ENCODE data around the gene RAD54L.

RAD54L gene

DNA sequence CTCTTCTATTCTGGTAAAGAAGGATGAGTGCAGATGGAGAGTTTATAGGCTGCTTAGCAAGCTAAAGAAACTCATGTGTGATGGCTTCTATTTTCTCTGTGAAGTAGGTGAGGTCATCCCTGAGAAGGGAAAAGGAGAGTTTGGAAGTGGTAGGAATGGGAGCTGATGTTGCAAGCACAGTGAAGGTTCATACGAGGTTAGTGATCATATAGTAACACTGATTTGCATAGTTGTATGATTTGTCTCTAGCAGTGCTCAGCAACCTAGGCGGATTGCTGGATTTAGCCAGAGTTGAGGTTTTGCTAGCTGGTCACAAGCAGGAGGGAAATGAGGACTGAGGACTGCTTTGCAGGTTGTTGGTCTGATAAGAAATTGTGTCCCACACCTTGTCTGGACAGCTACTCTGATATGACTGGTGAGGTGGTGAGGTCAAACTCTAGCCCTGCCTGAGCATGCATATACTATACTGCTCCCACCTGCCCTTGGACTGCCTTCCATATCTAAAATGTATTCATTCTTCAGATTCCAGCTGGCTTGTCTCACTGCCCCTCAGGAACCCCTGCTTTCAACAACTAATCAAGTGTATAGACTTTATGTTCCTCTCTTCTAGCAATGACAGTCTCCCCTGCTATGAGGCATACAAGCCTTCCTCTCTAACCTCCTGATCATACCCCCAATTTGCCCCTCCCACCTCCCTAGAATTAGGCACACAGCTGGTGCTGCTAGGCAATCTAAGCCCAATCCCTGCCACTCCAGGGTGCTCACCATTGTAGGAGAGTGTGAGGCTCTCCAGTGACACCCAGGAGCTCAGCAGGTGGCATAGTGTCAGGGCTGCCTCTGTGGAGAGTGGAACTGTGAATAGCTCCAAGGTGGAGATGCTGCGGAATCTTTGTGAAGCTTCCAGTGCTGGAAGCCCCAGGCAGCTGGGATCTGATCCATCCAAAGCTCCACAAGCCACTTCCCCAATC is 37.3 kb downstream of the RAD54L start:
- no peak for DNase-seq (ENCODE audit: low read depth in 2 of 2, low spot score in 1 of 2)

DNA sequence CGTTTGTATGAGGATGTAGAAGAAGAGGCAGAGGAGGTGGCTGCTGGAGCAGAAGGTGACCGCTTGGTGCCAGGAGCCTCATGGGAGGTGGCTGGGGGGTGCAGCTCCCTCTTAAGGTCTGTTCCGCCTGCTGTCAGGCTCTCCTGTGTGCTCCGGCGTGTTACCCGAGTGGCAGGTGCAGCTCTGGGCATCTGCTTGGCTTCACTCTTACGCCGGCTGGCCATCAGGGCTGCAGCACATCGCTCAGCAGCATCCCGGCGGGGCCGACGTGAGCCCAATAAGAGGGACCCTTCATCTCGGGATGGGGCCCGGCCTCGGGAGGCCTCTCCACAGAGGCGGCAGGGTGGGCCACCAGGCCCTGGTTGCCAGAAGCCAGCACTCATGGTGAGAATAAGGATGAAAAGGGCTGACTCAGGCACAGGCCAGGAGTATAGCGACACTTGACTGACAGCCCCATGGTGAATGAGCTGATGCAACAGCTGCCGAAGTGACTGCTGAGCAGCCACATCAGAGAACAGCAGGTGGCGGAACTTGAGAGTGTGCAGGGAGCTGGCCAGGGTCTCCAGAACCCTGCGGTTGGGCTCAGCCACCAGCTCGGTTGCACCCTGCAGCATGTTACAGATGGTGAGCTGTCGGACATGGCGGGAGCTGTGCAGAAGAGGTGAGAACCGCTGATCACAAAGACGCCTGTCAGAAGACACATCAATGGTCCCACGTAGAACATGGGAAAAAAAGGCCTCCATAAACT is 38.3 kb downstream of the RAD54L start:
- no peak for DNase-seq (ENCODE audit: low read depth in 2 of 2, low spot score in 1 of 2)

DNA sequence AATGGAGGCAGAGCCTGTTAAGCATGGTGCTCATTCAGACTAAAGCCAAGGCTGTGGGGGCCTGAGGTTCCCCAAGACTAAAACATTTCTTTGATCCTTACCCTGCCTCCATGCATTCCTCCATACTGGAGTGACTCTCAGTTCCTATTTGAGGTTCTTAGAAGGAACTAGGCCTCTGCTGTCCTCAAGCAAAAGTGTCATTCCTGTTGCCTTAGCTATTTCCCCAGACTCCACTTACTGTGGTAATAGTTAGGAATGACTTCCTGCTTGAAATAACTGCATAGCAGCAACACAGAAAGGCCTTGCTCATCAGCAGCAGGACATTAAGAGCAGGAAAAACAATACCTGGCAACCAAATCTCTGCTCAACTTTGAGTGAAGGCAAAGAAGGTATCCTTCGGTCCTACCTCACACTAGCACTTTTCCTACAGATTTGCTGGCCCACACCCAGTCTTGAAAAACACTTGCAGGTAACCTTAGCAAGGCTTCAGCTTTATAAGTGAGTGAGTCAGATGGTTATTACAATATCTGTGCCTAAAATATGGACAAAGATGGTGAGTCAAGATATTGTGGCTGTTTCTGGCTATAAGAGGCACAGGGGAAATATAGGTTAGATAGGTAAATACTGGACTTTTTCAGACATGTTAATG is 41.0 kb downstream of the RAD54L start:
- no peak for DNase-seq (ENCODE audit: low read depth in 2 of 2, low spot score in 1 of 2)

DNA sequence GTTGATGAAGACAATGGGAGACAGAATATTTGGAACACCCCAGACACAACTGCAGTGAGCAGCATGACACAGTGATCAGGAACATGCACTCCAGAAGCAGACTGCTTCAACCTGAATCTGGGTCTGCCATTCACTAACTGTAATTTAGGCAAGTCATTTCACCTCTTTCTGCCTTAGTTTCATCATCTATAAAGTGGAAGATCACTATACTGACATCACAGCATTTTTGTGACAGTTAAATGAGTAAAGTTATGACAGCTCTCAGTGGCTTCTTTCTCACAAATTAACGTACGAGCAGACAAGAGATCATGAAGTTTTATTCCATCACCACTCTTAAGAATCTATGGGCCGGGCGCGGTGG is 41.6 kb downstream of the RAD54L start:
- DNase-seq (ENCODE audit: low read depth in 2 of 2, low spot score in 1 of 2), result no peak

DNA sequence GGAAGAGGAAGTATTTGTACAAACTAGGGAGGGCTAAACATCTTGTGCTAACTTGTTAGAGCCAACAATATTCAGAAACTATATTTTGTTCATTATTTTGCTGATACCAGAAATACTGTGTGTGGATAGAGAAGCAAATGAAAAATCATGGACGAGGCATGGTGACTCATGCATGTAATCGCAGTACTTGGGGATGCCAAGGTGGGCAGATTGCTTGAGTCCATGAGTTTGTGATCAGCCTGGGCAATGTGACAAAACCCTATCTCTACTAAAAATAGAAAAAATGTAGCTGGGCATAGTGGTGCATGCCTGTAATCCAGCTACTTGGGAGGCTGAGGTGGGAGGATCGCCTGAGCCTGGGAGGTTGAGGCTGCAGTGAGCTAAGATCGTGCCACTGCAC is 42.4 kb downstream of the RAD54L start:
- no peak for DNase-seq (ENCODE audit: low read depth in 2 of 2, low spot score in 1 of 2)

DNA sequence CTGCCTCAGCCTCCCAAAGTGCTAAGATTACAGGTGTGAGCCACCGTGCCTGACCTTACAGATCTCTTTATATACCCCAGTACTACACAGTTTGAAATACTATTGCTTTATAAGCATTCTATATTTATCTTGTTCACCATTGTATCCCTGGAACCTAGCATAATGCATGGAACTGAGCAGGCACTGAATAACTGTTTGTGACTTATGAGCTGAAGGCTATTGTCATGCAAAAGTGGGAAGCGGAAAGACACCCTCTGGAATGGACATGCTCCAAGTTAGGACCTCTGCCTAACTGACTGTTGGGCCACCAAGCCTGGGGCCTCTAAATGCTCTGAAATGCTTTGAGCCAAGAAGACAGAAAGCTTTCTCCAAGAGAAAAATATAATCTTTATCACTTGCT is 47.7 kb downstream of the RAD54L start:
- DNase-seq (ENCODE audit: low read depth in 2 of 2, low spot score in 1 of 2), result no peak

DNA sequence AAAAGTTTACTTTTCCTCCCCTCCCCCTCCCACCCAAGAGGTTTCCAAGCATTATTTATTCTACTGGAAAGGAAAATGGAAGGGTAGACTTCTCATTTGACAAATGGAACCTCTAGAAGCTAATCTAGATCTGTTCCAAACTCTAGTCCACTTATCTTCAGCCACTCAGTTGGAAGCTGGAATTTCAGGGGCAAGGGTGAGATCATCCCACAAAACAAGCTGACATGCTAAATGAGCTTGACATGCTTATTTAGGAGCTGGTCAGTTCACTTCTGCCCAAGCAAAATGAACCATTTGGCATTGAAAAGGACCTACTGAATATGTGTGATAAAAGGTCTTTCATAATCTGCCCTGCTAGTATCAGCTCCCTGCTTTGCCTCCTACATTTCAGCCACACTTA is 50.8 kb downstream of the RAD54L start:
- DNase-seq (ENCODE audit: low read depth in 2 of 2, low spot score in 1 of 2), result no peak

DNA sequence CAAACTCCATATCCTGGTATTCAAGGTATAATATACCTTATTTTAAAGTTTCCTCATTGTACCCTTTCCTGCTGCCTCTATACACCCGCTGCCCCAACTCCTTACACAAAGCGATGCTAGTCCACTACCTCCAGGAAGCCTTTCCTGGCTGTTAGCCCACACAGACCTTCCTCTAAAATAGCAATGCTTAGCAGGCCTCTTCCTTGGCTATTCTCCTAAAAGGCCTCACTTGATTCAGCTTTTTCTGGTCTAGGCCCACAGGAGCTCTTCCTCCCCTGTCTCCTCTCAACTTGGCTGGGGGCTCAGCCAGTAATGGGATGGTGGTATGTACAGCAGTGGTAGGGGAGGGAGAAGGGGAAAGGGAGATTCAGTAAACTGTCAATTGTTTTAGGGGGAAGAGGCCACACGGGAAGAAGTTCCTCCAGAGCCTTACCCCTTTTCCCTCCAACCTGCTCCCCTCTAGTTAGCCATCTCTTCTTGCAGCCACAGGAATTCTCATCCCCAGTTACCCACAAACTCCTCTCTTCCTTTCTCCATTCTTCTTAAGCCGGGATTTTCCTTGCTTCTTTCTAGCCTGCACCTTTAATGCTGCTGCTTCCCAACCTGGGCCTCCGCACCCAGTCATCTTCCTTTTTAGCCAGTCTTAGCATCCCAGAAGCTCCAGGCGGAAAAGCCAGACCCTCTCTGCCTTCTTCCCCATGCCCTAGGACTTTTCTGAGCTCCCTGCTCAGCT is 53.3 kb downstream of the RAD54L start:
- DNase-seq (ENCODE audit: low read depth in 2 of 2, low spot score in 1 of 2), result no peak

DNA sequence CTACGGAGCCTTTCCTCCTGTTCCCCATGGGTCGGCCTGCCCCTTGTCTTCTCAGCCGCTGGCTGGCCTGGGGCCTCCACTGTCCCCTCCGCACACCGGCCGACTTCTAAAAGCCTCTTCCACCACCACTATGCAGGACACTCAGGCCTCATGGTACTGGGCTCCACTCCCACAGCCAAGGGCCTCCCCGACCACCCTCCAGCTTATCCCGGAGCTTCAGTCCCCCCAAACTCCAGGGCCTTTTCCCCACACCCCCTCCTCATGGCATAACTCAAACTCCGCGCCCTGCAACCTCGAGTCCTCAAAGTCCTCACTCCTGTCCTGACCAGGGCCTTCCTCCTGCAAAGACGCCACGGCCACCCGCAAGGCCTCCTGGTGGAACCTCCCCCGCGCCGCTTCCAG is 53.8 kb downstream of the RAD54L start:
- no peak for DNase-seq (ENCODE audit: low read depth in 2 of 2, low spot score in 1 of 2)

DNA sequence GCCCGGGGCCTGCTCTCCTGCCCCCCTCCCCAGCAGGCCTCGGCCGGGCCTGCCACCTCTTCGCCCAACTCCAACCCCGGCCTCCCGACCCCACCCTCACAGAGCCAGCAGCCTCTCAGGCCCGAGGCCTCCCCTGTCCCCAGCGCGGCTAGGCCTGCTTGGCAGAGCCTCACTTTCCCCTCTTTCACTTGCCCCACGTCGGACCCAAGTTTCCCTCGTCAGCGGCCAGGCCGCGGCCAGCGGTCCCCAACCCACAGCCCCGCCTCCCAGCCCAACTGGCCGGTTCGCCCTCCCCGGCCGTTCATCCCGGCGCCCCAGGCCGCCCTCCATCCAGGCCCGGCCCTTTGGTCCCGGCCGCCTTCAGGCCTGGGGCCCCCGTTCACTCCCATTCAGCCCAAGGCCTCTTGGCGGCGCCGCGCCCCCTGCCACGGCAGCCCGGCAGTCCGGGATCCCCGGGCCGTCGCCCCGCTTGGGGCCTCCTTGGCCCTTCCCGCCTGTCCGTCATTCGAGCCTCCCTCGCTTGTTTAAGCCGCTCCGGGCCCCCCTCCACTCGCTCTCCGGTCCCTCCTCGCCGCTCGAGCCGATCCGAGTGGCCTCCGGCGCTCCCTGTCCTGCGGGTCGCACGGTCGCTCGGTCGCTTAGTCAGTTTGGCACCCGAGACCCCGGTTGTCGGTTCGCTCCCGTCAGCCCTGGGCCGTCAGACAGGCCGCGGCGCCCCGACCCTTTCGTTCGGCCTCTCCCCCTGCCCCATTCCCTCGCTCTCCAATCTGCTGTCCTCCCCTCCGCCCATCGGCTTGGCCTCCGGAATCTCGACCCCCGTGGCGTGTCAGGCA is 54.5 kb downstream of the RAD54L start:
- DNase-seq (ENCODE audit: low read depth in 2 of 2, low spot score in 1 of 2), result peak in 1 of 2 donors; percentile 10

DNA sequence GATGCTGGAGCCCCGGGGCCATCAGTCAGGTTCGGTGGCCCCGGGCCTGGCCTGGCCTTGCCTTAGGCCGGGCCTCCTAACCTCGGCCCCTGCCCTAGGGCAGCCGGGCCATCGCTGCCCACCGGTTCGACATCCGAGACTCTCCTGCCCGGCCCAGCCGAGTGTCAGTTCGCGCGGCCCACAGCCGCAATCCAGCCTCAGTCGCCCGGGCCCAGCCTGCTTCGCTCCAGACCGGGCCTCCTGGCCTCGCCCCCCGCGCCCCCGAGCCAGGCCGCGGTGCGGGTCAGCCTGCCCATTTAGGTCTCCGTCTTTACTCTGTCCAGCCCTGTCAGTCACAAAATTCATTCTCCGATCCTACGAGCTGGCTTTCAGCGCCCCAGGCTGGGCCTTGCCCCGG is 55.1 kb downstream of the RAD54L start:
- DNase-seq (ENCODE audit: low read depth in 2 of 2, low spot score in 1 of 2), result peak in 1 of 2 donors; percentile 6

DNA sequence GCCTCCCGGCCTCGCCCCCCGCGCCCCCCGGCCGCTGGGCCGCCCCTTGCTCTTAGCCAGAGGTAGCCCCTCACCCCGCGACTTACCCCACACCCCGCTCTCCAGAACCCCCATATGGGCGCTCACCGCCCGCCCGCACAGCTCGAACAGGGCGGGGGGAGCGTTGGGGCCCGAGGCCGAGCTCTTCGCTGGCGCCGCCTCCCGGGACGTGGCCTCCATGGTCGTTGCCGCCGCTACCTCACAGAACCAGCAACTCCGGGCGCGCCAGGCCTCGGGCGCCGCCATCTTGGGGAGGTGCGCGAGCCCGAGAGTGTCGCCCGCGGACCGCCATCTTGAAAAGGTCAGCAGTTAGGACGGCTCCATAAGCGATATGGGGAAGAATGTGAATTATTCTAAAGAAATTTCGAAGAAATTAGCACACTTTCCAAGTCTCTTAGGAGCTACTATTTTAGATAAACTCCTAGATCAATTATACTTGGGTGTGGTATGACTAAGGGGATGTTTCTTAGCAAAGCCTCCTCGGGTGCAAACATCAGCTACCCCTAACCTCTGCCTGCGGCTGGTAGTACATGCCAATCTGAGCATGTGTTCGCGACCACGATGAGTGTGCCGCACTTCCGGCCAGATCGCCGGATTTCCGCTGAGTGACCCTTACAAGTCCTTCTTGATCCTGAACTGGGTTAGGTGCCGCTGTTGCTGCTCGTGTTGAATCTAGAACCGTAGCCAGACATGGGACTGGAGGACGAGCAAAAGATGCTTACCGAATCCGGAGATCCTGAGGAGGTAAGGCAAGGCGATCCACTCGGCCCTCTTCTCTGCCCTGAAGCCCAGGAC is 55.7 kb downstream of the RAD54L start, which contains the start of the genes LRRC41 and UQCRH:
TSS of gene LRRC41 (minus strand) at position 579 of the 834 bp plus-strand sequence. CDS start at position 285, 294 bp downstream.
TSS of gene UQCRH (plus strand) at position 661 of the 834 bp plus-strand sequence. CDS start at position 730, 69 bp downstream.
- DNase-seq (ENCODE audit: low read depth in 2 of 2, low spot score in 1 of 2), result peak; percentile 79 to 86

DNA sequence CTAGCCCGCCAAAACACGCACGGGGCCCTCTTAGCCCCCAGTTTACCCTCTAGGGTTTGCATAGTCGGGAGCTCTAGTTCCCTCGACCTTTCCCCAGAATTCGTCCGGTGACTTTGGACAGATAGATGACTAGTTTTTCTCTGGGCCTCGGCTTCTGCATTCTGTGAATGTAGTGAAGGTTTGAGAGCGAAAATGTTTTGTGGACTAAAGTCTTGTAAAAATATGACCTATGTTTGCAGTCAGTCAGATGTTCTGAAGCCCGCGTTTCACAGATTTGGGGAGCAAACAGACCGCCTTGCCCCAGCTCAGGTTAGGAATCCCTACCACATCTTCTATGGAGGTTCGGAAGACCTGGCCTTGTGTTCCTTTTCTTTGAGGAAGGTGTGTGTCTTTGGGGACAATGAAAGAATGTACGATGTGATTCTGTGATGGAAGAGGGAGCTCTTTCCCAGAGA is 56.3 kb downstream of the RAD54L start:
- no peak for DNase-seq (ENCODE audit: low read depth in 2 of 2, low spot score in 1 of 2)

DNA sequence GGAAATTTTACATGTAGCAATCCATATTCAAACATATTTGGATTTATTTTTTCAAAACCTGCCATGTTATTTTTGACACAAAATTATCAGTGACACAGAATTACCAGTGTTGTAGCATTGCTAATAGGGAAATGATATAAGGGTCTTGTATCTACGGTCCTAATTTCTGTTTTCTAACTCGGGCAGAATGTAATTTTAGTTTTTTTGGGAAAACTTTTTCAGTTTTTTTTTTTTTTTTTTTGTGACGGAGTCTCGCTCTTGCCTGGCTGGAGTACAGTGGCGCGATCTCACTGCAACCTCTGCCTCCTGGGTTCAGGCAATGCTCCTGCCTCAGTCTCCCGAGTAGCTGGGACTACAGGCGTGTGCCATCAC is 58.6 kb downstream of the RAD54L start:
- no peak for DNase-seq (ENCODE audit: low read depth in 2 of 2, low spot score in 1 of 2)

DNA sequence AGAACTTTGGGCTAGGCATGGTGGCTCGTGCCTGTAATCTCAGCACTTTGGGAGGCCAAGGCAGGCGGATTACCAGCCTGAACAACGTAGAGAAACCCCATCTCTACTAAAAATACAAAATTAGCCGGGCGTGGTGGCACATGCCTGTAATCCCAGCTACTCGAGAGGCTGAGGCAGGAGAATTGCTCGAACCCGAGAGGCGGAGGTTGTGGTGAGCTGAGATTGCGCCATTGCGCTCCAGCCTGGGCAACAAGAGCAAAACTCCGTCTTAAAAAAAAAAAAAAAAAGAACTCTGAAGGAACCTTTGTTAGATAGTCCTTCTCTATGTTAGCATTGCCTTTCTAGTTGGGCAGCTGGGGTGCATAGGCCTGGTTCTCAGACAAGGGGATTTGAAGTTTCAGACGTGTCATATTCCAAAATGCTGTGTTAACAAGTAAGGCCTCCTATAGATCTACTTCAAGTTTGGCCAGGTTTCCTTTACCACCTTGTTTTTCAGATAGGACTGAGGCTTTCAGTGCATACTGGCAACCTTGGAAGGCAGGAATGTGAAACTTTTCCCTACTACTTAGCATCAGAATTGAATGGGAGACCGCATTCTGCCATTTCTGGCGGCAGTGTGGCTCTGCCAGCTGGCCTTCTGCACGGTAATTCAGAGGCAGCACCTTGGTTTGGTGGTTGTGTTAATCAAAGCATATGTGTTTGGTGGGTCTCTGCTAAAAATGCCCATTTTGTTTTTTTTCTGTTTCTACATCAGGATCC is 62.0 kb downstream of the RAD54L start:
- no peak for DNase-seq (ENCODE audit: low read depth in 2 of 2, low spot score in 1 of 2)

DNA sequence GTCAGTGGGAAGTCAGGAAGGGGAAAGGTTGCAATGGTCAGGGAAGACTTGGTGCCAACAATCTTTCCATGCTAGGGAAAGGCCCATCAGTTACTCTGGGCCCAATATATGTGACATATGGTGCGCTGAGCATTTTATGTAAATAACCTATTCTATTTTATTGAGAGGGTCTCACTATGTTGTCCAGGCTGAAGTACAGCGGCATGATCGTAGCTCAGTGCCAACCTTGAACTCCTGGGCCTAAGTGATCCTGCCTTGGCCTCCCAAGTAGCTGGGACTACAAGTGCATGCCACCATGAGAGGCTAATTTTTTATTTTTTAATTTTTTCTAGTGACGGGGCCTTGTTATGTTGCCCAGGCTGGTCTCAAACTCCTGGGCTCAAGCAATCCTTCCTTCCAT is 62.8 kb downstream of the RAD54L start:
- DNase-seq (ENCODE audit: low read depth in 2 of 2, low spot score in 1 of 2), result no peak

DNA sequence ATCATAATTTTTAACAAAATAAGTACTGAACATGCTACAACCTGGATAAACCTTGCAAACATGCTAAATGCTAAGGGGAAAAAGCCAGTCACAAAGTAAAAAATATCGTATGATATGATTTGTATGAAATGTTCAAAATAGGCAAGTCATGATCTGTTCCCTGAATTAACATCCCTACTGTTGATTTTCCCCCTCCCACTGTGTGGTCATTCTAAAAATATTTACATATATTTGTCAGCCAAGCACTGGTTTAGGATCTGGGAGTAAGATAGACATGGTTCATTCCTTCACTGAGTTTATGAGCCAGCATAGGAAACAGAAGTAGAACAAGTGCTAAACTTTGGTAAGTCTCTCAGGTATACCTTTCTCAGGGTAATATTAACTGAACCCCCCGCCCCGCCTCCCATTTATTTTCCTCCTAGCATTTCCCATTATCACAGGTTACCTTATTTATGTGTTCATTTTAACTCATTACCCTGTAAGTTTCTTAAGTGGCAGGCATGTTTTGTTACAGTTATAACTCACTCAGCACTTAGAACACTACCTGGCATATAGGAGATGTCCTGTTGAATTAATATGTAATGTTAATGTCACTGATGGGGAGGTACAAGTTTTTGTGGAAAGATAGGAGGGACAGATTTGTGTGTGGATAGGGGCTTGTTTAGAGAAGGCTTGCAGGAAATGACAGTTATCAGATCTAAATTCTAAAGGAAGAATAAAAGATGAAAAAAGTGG is 68.3 kb downstream of the RAD54L start:
- DNase-seq (ENCODE audit: low read depth in 2 of 2, low spot score in 1 of 2), result no peak

DNA sequence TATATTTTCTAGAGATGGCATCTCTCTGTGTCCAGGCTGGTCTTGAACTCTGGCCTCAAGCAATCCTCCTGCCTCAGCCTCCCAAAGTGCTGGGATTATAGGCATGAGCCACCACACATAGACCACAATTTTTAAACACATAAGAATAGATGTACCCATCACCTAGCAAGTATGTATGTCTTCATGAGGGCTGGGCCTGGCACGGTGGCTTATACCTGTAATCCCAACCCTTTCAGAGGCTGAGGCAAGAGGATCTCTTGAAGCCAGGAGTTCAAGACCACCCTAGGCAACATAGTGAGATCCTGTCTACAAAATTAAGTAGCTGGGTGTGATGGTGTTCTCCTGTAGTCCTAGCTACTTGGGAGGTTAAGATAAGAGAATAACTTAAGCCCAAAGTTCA is 69.8 kb downstream of the RAD54L start:
- no peak for DNase-seq (ENCODE audit: low read depth in 2 of 2, low spot score in 1 of 2)
